Vagina (tissue), 2 donors: ENCODE data around the gene SLC25A47.

Experiments used
- CTCF ChIP-seq, 3 experiments: fragments of 450-650 bp in 2 of 3; fragments of 200-600 bp in 1 of 3; sonication (generic) in 1 of 3; IDR thresholded peaks; one replicate each; pipeline ENCODE4 v1.5.1; 2017 to 2019; ENCODE audit warnings: antibody characterized with exemption in 3 of 3, mild to moderate bottlenecking in 2 of 3, moderate library complexity in 2 of 3
- POLR2A ChIP-seq, 2 donors: fragments of 450-650 bp; IDR thresholded peaks; one replicate each; pipeline ENCODE4 v1.6.1; 2017; ENCODE audit warnings: antibody characterized with exemption in 2 of 2, mild to moderate bottlenecking in 2 of 2, moderate library complexity in 2 of 2
- POLR2AphosphoS5 ChIP-seq, 2 donors: sonication (generic); formaldehyde crosslinking; IDR thresholded peaks; one replicate each; pipeline ENCODE4 v1.9.0; 2017; ENCODE audit warnings: antibody characterized with exemption in 2 of 2, mild to moderate bottlenecking in 2 of 2, low read depth in 1 of 2; ENCODE audit not compliant: insufficient read depth in 1 of 2

GRCh38 chr14:100291305-100292075 is 31.6 kb upstream of the SLC25A47 start:
- TF ChIP-seq CTCF (IDR thresholded peaks at IDR 0.05) (no peak), POLR2A (IDR thresholded peaks at IDR 0.05) (no peak), POLR2AphosphoS5 (IDR thresholded peaks at IDR 0.05; ENCODE audit: insufficient read depth in 1 of 2, low read depth in 1 of 2) (no peak)
